Measurements from ENCODE around the gene IDUA.

Gene IDUA

DNA sequence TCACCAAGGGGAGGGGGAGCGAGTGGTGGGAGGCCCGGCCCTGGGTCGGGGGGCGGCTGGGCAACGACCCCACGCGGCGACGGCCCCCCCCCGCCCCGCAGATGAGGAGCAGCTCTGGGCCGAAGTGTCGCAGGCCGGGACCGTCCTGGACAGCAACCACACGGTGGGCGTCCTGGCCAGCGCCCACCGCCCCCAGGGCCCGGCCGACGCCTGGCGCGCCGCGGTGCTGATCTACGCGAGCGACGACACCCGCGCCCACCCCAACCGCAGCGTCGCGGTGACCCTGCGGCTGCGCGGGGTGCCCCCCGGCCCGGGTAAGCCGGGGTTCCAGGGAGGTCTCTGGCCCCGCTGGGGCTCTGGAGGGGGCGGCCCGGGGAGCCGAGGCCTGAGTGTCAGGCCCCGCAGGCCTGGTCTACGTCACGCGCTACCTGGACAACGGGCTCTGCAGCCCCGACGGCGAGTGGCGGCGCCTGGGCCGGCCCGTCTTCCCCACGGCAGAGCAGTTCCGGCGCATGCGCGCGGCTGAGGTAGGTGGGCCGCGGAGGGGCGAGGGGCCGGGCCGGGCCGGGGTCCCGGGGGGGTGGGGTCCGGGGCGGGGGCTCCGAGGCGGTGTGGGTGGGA, 15.9 kb downstream of the IDUA start:
- DNase-seq: no peak

DNA sequence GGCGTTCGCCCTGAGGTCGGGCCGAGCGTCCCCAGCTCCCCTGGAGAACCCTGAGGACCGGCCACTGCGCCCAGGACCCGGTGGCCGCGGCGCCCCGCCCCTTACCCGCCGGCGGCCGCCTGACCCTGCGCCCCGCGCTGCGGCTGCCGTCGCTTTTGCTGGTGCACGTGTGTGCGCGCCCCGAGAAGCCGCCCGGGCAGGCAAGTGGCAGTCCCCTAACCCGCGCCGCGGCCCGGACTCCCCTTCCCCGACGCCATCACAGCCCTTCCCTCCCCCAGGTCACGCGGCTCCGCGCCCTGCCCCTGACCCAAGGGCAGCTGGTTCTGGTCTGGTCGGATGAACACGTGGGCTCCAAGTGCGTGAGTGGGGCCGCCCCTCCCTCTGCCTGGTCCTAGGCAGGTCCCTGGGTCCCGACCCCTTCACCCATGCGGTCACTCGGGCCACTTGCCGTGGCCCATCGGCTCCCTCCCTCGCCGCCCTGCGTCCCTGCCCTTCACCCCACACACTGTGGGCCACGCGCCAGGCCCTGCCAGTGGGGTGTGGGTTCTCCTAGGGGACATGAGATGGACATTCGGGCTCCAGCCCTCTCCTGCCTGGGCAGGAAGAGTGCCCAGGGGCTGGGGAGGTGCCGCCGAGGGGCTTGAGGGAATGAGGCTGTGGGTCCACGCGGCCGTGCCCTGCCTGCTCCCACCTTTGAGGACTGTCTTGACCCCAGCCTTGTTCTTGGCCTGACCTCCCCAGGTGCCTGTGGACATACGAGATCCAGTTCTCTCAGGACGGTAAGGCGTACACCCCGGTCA, 16.6 kb downstream of the IDUA start:
- no peak for DNase-seq

DNA sequence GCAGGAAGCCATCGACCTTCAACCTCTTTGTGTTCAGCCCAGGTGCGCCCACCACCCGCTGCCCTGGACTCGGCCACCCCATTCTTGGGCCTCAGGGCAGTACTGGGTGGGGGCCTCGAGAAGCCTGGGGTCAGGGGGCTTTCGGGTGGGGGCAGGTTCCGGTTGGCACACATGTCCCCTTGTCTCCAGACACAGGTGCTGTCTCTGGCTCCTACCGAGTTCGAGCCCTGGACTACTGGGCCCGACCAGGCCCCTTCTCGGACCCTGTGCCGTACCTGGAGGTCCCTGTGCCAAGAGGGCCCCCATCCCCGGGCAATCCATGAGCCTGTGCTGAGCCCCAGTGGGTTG, 17.2 kb downstream of the IDUA start:
- DNase-seq: no peak

DNA sequence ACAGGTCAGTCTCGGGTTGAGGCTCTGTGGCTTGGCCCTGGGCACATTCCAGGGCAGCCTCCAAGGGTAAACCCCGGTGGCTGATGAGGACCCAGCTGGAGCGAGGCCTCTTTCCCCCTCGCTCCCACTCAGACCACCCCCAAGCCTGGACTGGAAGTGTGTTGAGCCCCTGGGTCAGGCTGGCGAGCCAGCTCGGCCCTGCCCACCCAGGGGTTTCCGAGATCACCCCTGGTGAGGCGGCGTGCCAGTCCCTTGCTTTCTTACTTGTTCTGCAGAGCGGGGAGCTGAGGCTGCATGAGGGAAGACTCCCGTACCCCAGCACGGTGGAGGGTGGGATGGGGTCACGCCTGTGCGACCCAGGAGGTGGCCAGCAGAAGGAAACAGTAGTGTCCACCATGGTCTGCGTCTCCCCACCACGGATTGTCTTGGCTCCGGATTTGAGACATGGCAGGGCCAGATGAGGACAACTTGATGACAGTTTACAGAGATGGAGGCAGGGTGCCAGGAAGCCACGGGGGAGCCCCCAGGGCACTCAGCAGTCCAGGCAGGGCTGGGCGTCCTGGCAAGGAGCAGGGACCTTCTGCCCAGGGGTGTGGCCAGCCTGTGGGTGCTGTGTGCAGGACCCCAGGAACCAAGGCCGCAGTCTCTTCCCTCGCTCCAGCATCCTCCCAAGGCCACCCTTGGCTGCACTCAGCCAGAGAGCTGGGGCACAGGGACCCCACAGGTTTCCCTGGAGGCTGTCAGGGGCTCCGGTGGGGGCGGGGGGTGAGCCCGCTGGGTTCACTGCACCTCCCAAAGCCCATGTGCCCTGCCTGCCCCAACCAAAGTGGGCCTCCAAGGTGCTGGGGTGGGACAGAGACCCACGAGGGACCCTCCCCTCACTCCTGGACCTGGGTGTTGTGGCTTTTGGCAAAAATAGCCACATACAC, 18.0 kb downstream of the IDUA start:
- no peak for DNase-seq

DNA sequence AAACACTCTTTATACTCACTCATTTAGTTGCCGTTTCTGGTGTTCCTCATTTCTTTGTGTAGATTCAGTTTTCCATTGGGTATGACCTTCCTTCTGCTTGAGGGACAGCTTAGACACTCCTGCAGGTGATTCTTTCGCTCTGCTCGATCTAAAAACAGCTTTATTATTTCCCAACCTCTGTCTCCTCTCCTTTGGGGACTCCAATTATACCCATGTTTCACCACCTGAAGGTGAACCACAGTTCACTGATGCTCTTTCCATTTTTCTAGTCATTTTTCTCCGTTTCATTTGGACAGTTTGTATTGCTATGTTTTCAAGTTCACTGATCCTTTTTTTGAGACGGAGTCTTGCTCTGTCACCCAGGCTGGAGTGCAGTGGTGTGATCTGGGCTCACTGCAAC, 20.0 kb downstream of the IDUA start:
- no peak for DNase-seq

DNA sequence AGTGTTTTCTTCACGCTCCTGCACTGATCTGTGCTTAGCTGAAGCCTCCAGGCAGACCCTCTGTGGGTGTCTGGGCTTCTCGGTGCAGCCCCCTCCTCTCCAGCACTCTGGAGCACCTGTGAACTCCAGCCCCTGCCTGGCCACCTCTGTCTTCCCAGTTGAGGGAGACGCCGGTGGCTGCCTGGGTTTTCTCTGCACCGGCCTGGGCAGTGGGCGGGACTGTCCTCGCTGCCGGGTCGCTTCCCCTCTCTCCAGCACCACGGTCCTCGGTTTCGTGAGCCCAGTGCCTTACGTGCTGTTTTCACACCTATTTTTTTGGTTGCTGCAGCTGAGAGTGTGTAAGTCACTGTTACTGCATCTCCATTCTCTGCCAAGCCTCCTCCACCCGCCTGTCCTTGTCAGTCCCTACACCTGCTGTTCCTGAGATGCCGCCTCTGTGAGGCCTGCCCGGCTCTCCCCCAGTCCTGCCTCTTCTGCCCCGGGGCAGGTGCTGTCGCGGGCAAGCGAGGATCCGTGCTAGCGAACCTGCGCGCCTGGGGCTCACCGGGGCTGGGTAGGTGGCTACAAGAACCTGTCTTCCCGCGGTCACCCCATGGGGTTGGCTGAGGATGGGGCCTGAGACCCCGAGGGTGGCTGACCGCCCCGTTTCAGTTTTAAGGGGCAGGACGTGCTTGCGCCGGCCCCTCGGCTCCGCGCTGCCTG, 22.1 kb downstream of the IDUA start:
- DNase-seq: peak; percentile 16

DNA sequence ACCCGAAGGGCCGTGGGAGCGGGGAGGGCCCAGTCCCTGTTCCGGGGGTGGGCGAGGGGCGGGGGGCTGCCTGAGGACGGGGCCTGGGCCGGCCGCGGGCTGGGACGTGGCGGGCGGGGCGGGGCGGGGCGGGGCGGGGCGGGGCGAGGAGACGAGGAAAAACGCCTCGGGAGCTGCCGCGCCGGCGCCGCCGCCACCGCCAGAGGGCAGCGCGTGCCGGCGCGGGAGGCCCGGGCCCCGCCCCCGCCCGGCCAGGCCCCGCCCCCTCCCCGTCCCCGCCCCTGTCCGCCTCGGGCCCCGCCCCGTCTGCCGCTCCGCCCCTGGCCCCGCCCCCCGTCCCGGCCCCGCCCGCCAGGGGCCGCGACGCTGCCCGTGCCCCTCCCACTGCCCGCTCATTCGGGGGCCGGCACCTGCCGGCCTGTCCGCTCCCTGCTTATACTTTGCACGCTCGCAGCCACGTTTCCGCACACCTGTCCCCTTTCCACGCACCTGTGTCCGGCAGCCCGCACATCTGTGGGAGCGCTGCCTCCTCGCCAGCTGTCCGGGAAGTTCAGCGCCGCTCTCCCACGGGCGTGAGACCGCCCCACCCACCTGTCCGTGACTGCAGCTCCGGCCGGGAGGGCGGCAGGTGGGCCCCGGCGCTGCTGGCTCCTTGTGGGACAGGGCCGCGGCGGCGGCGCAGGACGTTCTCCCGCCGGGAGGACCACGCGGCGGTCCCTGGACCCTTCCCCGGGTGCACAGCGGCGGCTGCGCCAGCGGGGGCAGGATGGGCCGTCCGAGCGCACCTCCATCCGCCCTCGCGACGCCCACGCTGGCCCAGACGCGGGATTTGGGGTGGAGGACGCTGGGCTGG, 22.9 kb downstream of the IDUA start:
- peak; percentile 56 for DNase-seq

DNA sequence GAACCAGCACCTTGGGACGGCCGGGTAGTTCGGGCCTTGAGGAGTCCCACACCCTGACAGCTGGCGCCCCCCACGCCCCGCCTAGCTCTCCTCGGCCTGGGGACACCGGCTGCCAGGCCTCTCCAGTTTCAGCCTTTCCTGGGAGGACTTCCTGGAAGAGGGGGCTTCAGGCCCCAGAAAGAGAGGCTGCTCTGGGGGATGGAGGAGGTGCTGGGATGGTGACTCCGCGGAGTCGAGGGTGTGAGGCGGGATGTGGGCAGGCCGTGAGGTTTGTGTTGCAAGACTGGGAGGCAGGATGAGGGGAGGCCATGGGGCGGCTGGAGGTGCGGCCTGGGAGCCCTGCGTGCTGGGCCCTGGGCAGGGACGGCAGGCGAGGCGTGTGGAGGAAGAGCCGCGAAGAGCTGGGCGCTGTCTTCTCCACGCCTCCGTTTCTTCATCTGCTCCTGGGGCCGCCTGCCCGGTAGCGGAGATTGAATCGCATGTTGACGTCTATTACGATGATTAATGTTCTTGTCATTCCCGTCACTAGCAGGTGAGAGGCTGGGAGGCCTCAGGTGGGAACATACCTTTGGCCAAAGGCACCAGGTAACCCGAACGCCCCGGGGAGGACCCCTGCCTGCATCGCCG, 23.7 kb downstream of the IDUA start:
- peak; percentile 83 for DNase-seq

DNA sequence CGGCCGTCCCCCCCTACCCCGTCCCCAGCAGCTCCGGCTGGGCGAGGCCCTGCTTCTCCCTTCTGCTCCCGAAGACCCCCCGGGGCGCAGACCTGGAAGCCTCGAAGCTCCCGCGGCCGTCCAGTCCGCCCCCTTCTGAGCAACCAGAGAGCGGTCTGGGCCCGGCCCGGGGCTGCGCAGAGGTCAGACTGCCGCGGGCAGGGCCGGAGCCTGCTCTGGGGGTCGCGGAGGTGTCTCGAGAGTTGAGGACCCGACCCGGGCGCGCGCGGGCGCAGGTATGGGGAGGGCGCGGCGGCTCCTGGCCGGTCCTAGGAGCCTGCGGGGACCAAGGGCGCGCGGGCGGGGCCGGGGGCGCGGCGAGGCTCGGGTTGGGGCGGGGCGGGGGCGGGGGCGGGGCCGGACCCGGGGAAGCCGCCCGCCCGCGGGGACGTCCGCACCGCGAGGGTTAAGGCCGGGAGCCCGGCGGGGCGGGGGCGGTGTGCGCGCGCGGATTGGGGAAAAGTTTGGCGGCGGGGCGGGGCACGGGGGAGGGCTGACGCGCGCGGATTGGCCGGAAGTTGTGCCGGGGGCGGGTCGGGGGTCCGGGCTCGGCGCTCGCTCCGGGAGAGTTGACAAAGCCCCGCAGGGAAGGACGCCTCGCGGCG, 24.3 kb downstream of the IDUA start, which contains the start of gene FGFRL1:
Gene FGFRL1, plus strand, starts transcription at position 605 of the 644 bp plus-strand sequence. CDS start 860 bp downstream, outside the sequence.
- peak; percentile 88 for DNase-seq

DNA sequence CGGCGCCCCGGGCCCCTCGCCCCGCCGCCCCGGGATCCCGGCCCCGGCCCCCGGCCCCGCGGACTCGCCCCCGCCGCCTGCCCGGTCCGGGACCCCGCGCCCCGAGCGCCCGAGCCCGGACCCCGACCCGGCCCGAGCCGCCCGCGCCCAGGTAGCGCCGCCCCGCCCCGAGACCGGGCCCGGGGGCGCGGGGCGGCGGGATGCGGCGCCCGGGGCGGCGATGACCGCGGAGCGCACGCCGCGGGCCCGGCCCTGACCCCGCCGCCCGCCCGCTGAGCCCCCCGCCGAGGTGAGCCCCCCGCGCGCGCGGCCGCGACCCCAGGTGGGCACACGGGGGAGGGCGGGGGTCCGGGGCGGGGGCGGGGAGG, 24.8 kb downstream of the IDUA start:
- DNase-seq: no peak

DNA sequence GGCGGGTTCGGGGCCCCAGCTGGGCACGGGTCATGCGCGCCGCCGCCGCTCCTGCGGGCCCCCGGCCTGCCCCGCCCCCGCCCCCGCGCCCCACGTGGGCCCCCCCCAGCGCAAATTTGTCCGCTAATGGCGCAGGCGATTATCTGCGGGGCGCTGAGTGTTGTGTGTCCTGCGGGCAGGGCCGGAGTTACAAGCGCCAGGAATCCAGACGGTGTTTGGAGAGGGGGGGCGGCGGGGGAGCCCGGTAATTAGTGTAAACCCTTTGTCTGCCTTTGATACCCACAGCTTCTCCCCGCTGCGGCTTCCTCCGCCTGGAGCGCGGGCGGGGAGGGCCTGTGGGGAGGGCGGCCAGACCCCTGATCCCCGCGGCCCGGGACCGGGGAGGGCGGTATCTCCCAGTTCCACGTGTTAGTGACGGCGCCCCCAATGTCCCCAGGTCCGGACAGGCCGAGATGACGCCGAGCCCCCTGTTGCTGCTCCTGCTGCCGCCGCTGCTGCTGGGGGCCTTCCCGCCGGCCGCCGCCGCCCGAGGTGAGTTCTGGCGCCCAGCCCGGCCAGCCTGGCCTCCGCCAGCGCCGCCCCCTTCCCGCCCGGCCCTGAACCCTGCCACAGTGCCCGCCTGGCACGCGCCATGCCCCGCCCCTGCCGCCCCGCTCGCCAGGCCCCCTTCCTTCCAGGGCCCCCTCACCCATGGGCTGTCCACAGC, 25.3 kb downstream of the IDUA start:
- DNase-seq: peak; percentile 39

DNA sequence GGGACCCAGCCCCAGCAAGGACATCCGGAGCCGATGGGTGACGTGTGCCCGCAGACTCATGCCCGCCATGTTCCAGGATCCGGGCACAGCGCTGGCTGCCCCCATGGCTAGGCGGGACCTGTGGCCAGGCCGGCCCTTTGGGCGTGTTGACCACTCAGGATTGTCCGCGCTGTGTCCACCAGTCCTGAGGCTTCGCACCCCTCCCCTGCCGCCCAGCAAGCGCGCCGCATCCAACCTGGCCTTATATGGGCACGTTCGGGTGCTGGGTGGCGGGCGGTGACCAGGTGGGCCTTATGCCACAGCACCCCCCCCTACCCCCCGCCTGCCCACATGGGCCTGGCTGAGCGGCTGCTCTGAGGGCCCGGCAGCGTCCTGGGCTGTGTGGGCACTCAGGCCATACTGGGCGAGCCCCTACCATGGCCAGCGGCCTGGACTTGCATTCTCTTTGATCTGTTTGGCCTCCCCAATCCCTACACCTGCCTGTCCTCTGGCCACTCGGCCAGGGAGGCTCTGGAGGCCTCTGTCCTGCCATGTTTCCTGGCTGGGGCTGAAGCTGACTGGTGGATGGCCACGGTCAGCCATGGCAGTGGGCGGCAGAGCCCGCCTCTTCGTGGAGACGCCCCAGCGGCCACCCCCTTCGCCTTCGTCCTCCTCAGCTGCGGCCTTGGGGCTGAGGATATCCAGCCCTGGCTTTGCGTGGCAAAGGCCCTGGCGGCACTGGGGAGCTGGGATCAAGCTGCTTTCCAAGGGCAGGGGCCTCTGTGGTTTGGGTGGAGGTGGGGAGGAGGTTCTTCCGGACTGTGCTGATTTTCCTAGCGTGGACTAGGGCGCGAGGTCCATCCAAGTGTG, 26.6 kb downstream of the IDUA start:
- no peak for DNase-seq

DNA sequence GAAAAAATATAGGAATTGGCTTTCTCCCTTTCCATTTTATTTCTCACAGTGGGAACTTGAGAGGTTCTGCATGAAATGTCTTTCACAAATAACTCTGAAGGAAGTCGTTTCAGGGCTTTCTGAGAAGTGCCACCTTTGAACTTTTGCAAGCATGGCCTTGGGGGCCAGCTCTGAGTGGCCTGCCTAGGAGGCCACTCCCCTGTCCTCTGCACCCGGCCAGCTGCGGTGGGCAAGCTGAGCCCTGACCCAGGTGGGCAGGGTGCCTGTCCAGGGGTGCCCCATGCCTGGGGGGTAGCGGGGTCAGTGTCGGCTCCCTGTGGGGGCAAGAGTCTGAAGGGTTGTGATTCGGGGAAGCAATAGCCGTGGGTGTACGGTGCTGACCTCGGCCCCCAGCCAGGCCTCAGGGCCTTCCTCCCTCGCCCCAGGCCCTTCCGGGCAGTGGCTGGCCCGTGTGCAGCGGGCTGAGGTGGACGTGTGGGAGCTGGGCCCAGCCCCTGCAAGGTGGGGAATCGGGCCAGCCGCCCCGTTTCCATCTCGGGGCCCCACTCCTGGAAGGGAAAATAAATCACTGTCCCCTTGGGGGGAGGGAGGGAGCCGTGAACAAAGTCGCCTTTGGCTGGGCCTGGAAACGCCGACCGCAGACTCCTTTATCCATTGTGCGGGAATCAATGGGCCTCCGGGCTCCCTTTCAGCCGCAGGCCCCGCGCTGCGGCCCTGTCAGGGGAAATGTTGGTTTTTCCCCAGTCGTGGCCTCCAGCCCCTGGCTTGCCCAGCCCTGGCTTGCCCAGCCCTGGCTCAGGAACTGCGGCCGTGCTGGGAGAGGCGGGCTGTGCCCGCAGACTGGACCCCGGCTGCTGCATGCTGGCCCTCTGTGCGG, 27.7 kb downstream of the IDUA start:
- no peak for DNase-seq

DNA sequence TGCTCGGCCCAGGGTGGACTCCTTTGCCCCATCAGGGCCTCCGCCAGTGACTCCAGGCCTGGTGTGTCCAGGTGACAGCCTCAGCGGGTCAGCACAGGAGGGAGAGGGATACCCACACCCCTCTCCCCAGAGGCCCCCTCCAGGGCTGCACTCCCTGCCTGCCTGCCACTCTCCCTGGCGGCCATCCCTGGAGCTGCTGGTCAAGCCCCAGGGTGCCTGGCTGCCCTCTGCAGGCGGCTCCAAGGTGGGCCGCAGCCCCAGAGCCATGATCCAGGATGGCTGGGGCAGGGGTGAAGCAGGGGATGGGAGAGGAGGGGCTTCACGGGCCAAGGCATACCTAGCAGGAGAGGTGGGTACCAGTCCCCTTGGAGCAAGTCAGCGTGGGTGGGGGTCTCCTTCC, 28.3 kb downstream of the IDUA start:
- no peak for DNase-seq

DNA sequence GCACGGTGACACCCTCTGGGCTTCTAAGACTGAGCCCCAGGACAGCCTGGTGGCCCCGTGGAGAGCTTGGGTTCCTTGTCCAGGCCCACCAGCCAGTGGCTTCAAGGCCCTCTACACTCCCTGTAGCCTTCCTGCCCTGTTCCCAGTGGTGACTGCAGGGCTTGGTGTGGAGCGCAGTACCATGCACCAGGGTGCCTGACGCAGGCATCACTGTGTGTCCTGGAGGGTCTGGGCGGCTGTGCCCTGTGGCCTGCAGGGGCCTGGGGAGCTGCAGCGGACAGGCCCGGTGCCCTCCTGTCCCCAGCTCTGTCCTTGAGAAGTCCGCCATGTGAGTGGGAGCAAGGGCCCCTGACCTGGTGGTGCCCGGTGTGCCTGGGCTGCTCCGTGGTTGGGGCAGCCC, 28.9 kb downstream of the IDUA start:
- no peak for DNase-seq

DNA sequence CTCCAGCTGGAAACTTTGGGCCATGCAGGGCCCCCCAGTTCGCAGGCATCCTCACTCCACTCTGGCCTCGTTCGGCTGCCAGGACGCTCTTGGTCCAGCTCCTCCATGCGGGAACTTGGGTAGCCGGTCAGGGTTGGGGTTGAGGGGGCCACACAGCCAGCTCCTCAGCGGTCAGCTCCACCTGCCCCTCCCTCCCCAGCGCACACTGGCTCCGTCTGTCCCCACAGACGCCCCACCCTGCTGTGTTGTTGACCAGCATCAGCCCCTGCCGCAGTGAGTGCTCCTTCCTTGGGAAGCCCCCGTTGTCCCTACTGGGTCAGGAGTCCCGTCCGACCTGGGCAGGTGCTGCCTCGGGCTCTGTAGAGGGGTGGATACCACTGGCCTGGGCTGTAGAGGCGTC, 30.4 kb downstream of the IDUA start:
- DNase-seq: no peak

DNA sequence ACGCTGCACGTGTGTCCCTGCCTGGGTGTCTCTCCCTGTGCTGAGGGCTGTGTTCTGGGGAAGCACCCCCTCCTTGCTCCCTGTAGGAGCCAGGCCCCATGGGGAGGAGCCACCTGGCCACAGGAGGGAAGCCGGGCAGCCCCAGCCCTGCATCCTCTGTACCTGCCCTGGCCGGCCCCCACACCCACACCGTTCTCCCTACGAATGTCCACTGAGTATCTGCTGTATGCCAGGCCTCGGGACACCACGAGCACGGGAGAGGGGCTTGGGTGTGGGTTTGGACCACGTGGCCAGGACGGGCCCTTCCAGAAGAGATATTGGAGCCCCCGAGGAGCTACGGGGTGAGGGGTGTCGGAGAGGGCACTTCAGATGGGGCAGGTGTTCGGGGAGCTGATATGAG, 30.9 kb downstream of the IDUA start:
- DNase-seq: no peak

Data from EL (cell line).